Pancreas (tissue), 10 donors: Measurements from ENCODE around the gene SLC38A1. TPM values are rescaled to one million over a fixed set of nuclear protein-coding genes. Genes with fewer than 3 reads are reported as not detected.
"Not testable (repeated sequence)": the region's sequence is repeated elsewhere in the genome, so short reads cannot be mapped to it uniquely, and the experiment has no call there.

ENCODE experiments used
- ATAC-seq, 4 donors: fragments of 200-7000 bp; cut with Tn5 transposase; one replicate each; pipeline versions ENCODE4 v1.8.0 to v1.9.1; 2020; ENCODE audit warnings: mild to moderate bottlenecking in 4 of 4, moderate library complexity in 4 of 4
- DNase-seq, 6 donors: peaks; one replicate each; pipeline ENCODE4 v3.0.0-alpha.2; 2020
- FAIRE-seq: peaks from 2 replicates; lab custom pipeline; 2012; peaks lifted over from hg19 to GRCh38; lab: Jason Lieb, UNC
- H3K27ac ChIP-seq, 4 donors: fragments of 200-600 bp; sonication (generic); 1 replicate in 3 of 4; 2 replicates in 1 of 4; pipeline versions ENCODE4 v1.5.0 to v1.8.0; 2020
- H3K27me3 ChIP-seq, 4 donors: fragments of 200-600 bp; one replicate each; pipeline ENCODE4 v1.8.0; 2021
- H3K36me3 ChIP-seq, 3 donors: fragments of 200-600 bp; sonication (generic) in 1 of 3; one replicate each; pipeline versions ENCODE4 v1.5.0 to v1.8.0; 2020 to 2021
- H3K4me1 ChIP-seq, 3 donors: fragments of 200-600 bp; one replicate each; pipeline ENCODE4 v1.8.0; 2021
- H3K4me3 ChIP-seq, 4 donors: fragments of 200-600 bp; sonication (generic) in 2 of 4; one replicate each; pipeline versions ENCODE4 v1.5.0 to v1.8.0; 2020 to 2021
- H3K9me3 ChIP-seq, 4 donors: fragments of 200-600 bp; one replicate each; pipeline ENCODE4 v1.8.0; 2021
- WGBS, 2 donors: extraction: QIAGEN DNeasy Blood & Tissue Kit; methylation state at CpG; one replicate each; pipeline ENCODE4 v1.1.7; 2013; 5-methylcytosine and 5-hydroxymethylcytosine counted together
- intact Hi-C, 3 donors: fragments of 100-400 bp; cut with DNase I; formaldehyde crosslinking; loops; one replicate each; pipeline versions ENCODE4 v1.11.1 to v1.14.2; 2022
- polyA plus RNA-seq, 2 donors: library from polyadenylated mRNA; stranded (reverse); fragments of 200-250 nt; gene quantifications; one replicate each; pipeline ENCODE4 v1.2.3, GENCODE V29; 2013
- total RNA-seq, 6 donors: library from RNA; stranded (reverse); fragmentation: NEBNext Ultra II Directional in 4 of 6; extraction: Animal tissue kit (Norgen Biotek cat#: 25700) in 4 of 6; gene quantifications; one replicate each; pipeline versions ENCODE4 v1.2.1 to v1.2.4, GENCODE V29; 2021 to 2023
- TF ChIP-seq, protein P1 (sequence below), 4 donors: fragments of 200-600 bp; sonication (generic) in 3 of 4; IDR thresholded peaks; one replicate each; pipeline versions ENCODE4 v1.5.0 to v1.8.0; 2021; ENCODE audit warnings: antibody characterized with exemption in 4 of 4
- donor health status: healthy with polysubstance abuse.
- donor health status: DM: no; HTN: no; CAD: no; lungs with moderate emphysema.
- donor health status: DM: no; HTN: no; CAD: no.
- donor health status: control.
- donor health status: control.
- donor health status: Bipolar disorder and iron deficiency.
- donor health status: DM: yes; HTN: yes; CAD: no.
- donor health status: DM: no; HTN: no; CAD: no.
- donor health status: DM: no; HTN: no; CAD: no.
- donor health status: DM: yes; HTN: yes; CAD: no.

The SLC38A1 gene
- total and polyA plus RNA-seq, 8 donors = 5.7 to 78.8 (median 24.3) TPM

DNA sequence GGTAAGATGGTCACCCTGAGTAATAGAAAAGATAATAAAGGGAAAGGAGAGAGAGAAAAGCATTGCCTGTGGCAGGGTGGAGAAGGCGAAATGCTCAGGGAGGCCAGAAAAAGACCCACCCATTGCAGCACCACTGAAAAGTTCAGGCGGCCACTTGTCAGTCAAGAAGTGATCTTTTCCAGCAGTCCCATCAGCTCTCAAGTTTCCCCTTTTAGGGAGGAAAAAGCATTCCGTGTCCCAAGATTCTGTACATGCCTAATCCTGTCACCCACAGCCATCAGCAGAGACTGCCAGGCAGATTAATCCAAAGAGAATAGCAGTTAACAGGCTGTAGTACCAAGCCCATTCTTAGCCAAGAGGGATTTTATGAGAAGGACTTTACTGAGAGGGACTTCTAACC lies 11.9 kb downstream of the SLC38A1 start:
- H3K36me3 ChIP-seq = peaks cover 0 to 6% (median 0%) of the 10 kb centered on the region in 3 donors
- WGBS, 2 donors = 90 to 93% methylated on average over 3 of the region's 3 CpGs
- no peaks in the 10 kb centered on the region for H3K27me3 ChIP-seq
- intact Hi-C loops = no loop called here
- ATAC-seq (no peak), DNase-seq (no peak), FAIRE-seq (no peak)
- H3K9me3 ChIP-seq = no peaks in the 10 kb centered on the region
- peaks cover 0 to 18% (median 6%) of the 10 kb centered on the region in 3 donors for H3K4me1 ChIP-seq
- H3K27ac ChIP-seq = no peak overlapping the region
- TF ChIP-seq, protein P1, sequence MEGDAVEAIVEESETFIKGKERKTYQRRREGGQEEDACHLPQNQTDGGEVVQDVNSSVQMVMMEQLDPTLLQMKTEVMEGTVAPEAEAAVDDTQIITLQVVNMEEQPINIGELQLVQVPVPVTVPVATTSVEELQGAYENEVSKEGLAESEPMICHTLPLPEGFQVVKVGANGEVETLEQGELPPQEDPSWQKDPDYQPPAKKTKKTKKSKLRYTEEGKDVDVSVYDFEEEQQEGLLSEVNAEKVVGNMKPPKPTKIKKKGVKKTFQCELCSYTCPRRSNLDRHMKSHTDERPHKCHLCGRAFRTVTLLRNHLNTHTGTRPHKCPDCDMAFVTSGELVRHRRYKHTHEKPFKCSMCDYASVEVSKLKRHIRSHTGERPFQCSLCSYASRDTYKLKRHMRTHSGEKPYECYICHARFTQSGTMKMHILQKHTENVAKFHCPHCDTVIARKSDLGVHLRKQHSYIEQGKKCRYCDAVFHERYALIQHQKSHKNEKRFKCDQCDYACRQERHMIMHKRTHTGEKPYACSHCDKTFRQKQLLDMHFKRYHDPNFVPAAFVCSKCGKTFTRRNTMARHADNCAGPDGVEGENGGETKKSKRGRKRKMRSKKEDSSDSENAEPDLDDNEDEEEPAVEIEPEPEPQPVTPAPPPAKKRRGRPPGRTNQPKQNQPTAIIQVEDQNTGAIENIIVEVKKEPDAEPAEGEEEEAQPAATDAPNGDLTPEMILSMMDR (IDR thresholded peaks at IDR 0.05) = no peak
- H3K4me3 ChIP-seq = no peak overlapping the region

DNA sequence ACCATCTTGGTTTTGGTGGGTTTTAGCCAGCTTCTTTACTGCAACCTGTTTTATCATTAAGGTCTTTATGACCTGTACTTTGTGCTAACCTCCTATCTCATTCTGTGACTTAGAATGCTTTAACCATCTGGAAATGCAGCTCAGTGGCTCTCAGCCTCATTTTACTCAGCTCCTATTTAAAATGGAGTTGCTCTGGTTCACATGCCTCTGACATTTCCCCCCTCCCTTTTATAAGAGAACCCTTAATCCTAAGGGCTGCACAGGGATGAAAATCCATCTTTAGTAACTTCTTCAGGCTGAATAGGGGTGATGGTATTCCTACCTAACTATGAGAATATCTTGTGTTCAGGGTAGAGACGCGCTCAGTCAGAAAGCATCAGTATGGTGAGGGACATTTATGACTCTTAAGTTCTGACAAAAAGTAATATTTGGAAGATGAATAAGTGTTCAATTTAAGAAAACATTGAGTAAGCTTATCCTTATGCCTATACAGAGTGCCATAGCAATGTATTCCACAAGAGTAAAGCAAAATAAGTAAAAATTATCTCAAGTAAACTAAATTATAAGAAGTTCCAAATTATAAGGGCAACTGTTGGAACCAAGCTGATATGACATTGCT lies 15.2 kb downstream of the SLC38A1 start:
- FAIRE-seq (no peak), DNase-seq (no peak), ATAC-seq (no peak)
- intact Hi-C loops = no loop called here
- Histone ChIP-seq H3K27me3 (no peaks in the 10 kb centered on the region), H3K27ac (no peak overlapping the region), H3K4me1 (no peaks in the 10 kb centered on the region), H3K36me3 (peaks cover 0 to 6% (median 0%) of the 10 kb centered on the region in 3 donors), H3K4me3 (no peak overlapping the region), H3K9me3 (no peaks in the 10 kb centered on the region)
- TF ChIP-seq, protein P1 (IDR thresholded peaks at IDR 0.05) = no peak
- 97 to 99% methylated on average over 2 of the region's 2 CpGs for WGBS, 2 donors

DNA sequence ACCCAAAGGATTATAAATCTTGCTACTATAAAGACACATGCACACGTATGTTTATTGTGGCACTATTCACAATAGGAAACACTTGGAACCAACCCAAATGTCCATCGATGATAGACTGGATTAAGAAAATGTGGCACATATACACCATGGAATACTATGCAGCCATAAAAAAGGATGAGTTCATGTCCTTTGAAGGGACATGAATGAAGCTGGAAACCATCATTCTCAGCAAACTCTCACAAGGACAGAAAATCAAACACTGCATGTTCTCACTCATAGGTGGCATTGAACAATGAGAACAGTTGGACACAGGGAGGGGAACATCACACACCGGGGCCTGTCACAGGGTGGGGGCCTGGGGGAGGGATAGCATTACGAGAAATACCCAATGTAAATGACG lies 16.8 kb downstream of the SLC38A1 start:
- DNase-seq, H3K4me1 ChIP-seq, H3K27me3 ChIP-seq, intact Hi-C loops, ATAC-seq, FAIRE-seq, H3K36me3 ChIP-seq, H3K27ac ChIP-seq, H3K9me3 ChIP-seq, H3K4me3 ChIP-seq: not testable (repeated sequence)
- 95 to 97% methylated on average over 5 of the region's 5 CpGs for WGBS, 2 donors

DNA sequence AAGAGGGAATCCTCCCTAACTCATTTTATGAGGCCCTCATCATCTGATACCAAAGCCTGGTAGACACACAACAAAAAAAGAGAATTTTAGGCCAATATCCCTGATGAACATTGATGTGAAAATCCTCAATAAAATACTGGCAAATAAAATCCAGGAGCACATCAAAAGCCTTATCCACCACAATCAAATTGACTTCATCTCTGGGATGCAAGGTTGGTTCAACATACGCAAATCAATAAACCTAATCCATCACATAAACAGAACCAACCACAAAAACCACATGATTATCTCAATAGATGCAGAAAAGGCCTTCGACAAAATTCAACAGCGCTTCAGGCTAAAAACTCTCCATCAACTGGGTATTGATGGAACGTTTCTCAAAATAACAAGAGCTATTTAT lies 18.9 kb downstream of the SLC38A1 start:
- DNase-seq, H3K27ac ChIP-seq, H3K4me3 ChIP-seq, intact Hi-C loops, H3K4me1 ChIP-seq, H3K36me3 ChIP-seq, H3K27me3 ChIP-seq, FAIRE-seq, H3K9me3 ChIP-seq, ATAC-seq: not testable (repeated sequence)
- WGBS, 2 donors = 72 to 95% methylated on average over 4 of the region's 4 CpGs

DNA sequence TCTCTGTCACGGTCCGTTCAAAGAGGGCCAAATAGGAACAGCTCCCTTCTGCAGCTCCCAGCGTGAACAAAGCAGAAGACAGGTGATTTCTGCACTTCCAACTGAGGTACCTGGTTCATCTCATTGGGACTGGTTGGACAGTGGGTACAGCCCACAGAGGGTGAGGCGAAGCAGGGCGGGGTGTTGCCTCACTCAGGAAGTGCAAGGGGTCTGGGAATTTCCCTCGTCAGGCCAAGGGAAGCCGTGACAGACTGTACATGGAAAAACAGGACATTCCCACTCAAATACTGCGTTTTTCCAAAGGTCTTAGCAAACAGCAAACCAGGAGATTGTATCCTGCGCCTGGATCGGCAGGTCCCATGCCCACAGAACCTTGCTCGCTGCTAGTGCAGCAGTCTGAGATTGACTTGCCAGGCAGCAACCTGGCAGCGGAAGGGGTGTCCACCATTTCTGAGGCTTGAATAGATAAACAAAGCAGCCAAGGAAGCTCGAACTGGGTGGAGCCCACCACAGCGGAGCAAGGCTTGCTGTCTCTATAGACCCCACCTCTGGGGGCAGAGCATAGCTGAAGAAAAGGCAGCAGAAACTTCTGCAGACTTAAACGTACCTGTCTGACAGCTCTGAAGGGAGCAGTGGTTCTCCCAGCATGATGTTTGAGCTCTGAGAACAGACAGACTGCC lies 22.7 kb downstream of the SLC38A1 start:
- FAIRE-seq (no peak), DNase-seq (no peak), ATAC-seq (no peak)
- Histone ChIP-seq H3K4me1 (no peaks in the 10 kb centered on the region), H3K9me3 (no peaks in the 10 kb centered on the region), H3K27ac (no peak overlapping the region), H3K36me3 (no peaks in the 10 kb centered on the region), H3K4me3 (no peak overlapping the region), H3K27me3 (no peaks in the 10 kb centered on the region)
- intact Hi-C loops = no loop called here
- WGBS, 2 donors = 91 to 94% methylated on average over 15 of the region's 15 CpGs
- TF ChIP-seq, protein P1 (IDR thresholded peaks at IDR 0.05) = no peak

DNA sequence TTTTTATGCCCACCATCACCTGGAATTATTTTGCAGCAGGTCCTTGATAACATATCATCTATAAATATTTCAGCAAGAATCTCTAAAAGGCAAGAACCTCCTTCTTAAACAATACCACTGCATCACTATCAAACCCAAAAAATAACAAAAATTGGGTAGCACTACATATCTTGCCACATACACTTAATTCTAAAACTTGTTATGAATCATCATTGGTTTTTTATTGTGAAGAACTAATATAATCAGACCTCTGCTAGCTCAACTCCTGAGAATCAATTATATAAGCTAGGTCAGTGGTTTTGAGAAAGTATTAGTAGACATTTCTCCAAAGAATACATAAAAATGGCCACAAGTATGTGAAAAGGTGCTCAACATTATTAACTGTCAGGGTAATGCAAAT lies 23.8 kb downstream of the SLC38A1 start:
- no peak for DNase-seq
- no peak for FAIRE-seq
- no peaks in the 10 kb centered on the region for H3K27me3 ChIP-seq
- H3K9me3 ChIP-seq = no peaks in the 10 kb centered on the region
- no peaks in the 10 kb centered on the region for H3K36me3 ChIP-seq
- H3K27ac ChIP-seq = no peak overlapping the region
- H3K4me3 ChIP-seq = no peak overlapping the region
- no peak for ATAC-seq
- H3K4me1 ChIP-seq = no peaks in the 10 kb centered on the region
- intact Hi-C loops = no loop called here
- TF ChIP-seq, protein P1 (IDR thresholded peaks at IDR 0.05) = no peak
